Stimulated activated CD4-positive, alpha-beta T cell treated with anti-CD3 and anti-CD28 coated beads, TNF-alpha, amount 100 ng/mL, for 1 hour (primary cell): ENCODE results near the gene SKI.
"Not testable (repeated sequence)": the region's sequence is repeated elsewhere in the genome, so short reads cannot be mapped to it uniquely, and the experiment has no call there.

ENCODE experiments used
- DNase-seq, 3 donors: peaks; one replicate each; pipeline ENCODE4 v3.0.0-alpha.2; 2020; ENCODE audit warnings: low read depth in 3 of 3, low spot score in 1 of 3

The SKI gene

DNA sequence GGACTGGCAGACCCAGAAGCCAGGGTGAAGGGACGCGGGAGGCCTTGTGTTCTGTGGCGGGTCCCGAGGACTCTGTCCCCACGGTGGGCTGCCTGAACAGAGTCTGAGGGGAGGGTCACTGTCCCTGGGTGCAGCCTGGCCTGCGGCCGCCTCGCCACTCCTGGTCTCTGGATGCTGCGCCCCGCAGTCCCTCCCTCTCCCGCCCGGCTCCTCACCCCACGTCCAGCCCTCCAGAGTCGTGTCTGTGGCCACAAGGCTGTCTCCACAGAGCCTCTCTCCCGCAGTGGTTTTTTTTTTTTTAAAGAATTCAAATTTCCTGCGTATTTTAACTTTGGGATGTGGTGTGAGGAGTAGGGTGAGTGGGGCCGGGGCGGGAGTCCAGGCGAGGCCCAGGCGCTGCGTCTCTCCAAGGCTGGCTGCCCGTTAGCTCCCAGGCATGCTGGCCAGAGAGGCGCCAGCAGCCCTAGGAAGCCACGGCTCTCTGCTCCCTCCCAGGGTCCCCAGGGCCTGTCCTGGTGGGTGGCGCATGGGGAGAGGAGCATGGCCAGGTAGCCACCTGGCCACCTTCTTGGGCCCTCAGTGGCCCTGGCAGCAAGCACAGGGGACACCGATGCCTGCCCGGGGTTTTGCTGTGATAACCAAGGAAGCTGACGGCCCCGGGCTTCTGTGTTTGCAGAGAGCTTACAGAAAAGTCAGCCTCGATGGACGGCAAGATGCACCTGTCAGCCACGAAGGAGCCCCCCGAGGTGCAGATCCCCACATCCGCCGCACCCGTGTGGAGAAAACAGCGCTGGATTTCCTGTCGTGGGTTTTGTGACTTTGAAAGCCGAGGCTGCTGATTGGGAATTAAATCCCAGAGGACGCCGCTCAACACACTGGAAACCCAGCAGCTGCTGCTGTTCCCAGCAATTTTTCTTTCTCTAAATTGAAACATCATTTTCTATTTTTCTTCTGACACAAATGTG is 90.5 kb downstream of the SKI start:
- DNase-seq: no peak

- no peak for DNase-seq
Measured at GRCh38 chr1:2319291-2319690, 91.2 kb downstream of the SKI start.

- DNase-seq: no peak
Measured at GRCh38 chr1:2320006-2320405, 91.9 kb downstream of the SKI start.

- DNase-seq: no peak
Measured at GRCh38 chr1:2320760-2321667, 92.9 kb downstream of the SKI start.

- no peak for DNase-seq
Measured at GRCh38 chr1:2322065-2322571, 94.0 kb downstream of the SKI start.

GRCh38 chr1:2322581-2323211 is 94.6 kb downstream of the SKI start:
- no peak for DNase-seq

DNA sequence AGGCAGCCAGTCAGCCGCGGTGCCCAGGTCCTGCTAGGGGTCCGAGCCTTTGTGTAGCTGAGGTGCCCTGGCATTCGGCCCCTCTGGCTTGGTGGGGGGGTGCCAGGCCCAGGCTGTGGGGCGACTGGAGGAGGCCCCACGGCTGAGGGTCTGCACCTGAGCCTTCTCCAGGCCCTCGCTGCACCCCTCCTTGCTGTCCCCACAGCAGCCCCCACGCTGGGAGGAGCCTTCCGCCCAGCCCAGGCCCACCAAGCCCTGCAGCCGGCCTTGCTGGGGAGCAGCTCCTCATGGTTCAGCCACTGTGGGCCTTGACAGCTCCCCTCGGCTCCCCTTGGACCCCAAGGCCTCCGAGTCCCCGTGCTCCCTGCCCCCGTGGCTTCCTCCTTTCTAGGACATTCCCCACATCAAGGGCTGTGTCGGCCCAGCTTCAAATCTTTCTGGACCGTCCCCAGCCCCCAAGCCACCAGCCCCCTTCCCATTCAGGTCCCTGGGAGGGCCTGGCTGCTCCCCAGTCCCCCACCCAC is 95.4 kb downstream of the SKI start:
- no peak for DNase-seq

DNA sequence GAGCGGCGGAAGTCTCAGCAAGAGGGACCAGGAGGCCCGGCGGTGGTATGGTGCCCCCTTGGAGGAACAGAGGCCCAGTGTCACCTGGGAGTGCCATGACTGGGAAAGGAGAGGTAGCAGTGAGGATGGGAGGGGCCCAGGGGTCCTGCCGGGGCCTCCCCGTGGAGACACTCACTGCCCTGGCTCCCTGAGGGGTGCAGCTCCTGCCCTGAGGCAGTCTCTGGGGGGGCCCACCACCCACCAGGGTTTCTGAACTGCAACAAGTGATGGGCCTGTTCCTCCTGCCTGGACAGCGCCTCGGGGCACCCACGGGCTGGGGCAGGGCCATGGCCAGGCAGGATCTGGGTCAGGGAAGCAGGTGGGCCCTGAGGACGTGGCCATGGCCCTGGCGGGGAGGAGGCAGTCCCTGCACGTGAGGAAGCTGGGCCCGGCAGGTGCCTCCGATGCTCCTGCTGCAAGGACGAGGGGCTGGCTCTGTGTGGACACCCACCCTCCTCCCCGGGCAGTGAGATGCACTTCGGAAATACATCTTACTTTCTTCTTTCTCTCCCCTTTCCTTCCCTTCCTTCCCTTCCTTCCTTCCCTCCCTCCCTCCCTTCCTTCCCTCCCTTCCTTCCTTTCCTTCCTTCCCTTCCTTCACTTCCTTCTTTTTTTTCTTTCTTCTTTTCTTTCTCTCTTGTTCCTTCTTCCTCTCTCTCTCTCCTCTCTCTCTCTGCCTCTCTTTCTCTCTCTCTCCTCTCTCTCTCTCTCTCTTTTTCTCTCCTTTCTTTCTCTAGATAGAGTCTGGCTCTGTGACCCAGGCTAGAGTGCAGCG is 96.6 kb downstream of the SKI start:
- no peak for DNase-seq

DNA sequence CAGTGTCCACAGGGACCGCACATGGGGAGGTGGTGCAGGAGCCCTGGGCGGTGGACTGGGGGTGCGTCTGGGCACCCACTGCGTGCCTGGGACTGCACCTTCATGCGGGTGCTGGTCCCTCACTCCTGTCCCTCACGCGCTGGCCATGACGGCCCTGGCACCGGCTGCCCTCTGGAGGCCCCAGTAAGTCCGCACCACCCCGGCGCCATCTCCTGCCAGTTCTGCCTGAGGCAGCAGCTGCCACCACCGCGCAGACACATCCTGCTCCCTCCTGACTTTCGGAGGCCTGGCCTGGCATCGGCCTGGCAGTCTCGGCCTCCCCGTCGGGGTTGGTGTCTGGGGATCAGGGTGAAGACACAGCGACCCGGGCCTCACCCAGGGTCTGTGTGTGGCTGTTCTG is 98.4 kb downstream of the SKI start:
- DNase-seq: no peak

DNA sequence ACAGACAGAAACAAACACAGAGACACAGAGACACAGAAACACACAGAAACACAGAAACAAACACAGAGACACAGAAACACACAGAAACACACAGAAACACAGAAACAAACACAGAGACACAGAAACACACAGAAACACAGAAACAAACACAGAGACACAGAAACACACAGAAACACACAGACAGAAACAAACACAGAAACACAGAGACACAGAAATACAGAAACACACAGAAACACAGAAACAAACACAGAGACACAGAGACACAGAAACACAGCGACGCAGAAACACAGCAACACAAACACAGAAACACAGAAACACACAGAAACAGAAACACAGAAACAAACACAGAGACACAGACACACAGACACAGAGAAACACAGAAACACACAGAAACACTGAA is 99.0 kb downstream of the SKI start:
- DNase-seq: not testable (repeated sequence)

DNA sequence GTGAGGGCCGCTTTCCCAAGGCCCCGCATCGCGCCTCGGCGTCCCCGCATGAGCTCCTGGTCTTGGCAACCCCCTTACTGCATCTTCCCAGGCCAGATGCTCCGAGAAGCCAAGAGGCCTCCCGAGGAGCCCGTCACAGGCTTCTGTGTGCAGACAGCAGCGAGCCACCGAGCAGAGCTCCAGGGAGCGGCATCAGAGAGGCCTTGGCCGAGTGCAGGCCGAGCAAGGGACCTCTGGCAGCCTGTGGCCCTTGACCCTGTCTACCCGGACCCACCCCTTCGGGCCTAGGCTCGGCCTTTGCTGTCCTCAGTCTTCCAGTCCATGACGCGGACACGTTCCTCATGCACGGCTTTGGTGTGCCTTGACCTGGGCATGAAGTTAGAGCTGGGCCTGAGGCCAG is 99.7 kb downstream of the SKI start:
- no peak for DNase-seq

DNA sequence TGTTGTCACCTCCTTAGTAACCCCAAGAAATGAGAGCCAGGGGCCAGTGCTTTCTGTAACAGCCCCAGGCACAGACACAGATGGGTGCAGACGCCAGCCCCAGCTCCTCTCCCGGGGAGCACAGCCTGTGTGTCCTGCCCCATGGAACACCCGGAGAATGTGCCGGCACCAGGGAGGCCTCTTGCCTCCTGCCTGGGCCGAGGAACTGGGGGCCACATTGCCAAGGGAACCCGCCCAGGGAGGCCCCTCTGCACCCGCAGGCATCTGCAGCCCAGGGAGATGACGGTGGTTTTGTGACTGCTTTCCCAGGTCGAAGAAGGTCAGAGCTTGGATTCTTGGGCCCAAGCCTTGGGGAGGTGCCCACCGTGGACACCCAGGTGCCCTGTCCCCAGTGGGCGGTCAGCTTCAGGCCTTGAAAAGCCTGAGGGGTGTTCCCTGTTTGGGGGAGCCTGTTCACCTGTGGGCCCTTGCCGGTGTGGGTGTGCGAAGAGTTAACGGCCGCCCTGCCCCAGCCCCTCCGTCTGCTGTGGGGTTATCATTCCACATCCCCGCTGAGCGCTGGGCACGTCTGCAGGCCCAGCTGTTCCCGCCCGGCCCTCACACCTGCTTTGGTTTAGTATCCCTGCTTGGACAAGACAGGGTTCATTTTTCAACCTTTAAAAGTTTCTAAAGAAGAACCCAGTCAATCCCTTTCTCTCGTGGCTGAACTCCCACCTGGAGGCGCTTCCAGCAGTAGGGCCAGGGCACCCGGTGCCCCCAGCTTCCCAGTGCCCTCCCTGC is 100.7 kb downstream of the SKI start:
- DNase-seq: no peak

DNA sequence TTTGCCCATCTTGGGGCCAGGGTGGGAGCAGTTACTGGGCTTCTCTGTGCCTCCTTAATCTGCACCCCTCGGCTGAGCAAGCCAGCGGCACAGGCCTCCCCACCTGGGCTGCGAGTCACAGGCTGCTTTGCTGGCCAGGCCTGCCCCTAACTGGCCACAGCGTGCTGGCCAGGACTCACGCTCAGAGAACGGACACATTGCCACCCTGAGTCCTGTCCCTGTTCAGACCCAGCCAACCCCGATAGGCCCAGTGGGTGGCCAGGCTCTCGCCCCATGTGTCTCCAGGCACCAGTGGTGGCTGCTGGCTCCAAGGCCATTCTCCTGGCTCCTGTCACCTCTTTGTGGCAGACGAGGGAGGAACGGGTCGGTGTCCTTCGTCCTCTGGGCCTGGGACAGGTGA is 101.9 kb downstream of the SKI start:
- no peak for DNase-seq

DNA sequence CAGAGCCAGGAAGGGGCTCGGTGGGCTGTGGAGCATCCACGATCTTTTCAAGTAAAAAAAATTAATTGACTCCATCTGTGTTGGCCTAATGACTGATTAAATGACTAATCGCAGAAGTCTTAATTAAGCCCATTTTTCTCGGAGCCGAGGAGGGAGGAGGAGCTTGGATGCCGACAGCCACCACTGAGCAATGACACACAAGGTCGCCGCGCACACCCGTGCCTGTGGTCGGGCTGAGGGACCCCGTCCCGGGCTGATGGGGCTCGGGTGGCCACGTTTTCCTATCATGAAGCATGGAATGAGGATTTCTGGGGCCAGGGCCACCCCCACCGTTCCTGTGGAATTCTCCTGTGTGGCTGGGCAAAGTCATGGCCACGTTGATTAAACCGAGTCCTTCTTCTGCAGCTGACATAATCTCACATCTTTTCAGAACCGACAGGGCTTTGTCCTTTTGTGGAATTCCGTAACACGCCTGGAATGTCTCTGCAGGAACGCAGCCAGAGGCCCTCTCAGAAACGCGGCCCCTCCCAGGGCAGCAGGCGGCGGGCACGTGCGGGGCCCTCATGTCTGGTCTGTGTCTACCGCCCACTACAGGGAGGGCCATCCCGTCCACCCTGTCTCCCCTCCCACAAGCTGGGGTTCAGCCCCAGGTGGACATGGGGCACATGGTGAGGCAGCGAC is 102.5 kb downstream of the SKI start:
- no peak for DNase-seq

DNA sequence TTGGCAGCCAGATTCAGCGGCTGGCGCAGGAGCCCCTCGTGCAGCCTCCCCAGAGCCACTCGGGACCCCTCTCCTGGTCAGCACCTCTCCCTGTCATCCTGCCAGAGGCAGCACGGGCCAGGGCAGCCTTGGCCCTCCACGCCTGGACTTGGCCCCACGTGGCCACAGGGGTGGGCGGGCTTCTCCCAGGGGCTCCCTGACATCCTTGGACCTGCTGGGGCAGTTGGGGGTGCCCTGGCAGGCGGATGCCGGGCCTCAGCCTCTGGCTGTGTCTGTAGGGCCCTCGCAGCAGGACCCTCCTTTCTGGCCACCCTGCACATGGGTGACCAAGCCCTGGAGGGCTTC is 103.1 kb downstream of the SKI start:
- no peak for DNase-seq

GRCh38 chr1:2331580-2331979 is 103.5 kb downstream of the SKI start:
- DNase-seq: not testable (repeated sequence)

DNA sequence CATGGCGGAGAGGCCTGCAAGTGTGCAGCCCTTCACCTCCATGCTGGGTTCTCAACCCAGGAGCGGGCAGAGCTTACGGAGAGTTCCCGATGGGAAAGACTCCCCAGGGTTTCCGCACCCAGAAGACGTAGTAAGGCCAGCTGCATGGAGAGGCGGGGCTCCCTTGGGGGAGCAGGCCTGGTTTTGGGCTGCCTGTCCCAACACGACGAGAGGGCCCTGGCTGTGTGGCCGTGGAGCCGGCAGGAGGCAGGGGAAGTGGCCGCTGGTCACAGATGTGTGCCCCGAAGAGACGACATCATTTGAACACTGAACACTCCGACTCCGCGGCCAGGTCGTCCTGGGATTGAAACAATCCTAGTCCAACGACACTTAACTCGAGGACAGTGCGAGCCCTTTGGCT is 106.2 kb downstream of the SKI start:
- no peak for DNase-seq

DNA sequence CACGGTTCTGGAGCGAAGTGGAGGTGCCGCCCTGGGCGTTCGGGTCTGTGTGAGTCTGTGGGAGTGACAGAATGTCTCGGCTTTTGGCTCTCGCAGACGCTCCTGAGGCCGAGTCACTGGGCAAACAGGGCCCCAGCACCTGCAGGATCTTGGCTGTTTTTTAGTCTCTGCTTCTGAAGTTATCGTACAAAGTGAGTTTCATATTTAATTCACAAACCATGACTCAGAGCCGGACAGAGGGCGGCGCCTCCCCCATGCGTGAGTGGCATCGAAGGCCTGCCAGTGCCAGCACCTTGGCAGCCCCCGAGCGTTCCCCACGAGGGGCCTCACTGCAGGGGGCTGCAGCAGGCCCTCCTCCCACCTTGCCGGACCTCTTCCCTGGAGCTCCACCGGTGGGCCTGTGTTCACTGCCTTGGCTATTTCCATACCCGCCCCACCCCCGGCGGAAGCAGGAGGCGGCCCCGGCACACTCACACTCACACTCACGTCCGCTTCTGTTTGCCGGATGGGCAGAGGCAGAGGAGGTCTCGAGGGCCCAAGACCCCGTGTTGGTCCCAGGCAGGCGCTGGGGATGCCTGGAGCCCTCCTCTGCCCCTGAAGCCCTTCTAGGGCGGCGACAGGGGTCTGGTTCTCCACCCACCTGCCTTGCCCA is 106.9 kb downstream of the SKI start:
- no peak for DNase-seq
